Hematopoietic multipotent progenitor cell (in vitro differentiated cells): ENCODE results near the gene FAM110C. TPM values are rescaled to one million over a fixed set of nuclear protein-coding genes. Genes with fewer than 3 reads are reported as not detected.

Experiments used
- DNase-seq, 3 donors: peaks; one replicate each; pipeline ENCODE4 v3.0.0-alpha.2; 2011 to 2015; ENCODE audit warnings: low read depth in 2 of 3, low spot score in 2 of 3
- total RNA-seq: library from RNA; depleted of rRNA; stranded (reverse); fragments of >200 nt; gene quantifications from one replicate; pipeline ENCODE4 v1.2.3, GENCODE V29; 2012

Gene FAM110C
- total RNA-seq, 1 donor = under 0.01 TPM

DNA sequence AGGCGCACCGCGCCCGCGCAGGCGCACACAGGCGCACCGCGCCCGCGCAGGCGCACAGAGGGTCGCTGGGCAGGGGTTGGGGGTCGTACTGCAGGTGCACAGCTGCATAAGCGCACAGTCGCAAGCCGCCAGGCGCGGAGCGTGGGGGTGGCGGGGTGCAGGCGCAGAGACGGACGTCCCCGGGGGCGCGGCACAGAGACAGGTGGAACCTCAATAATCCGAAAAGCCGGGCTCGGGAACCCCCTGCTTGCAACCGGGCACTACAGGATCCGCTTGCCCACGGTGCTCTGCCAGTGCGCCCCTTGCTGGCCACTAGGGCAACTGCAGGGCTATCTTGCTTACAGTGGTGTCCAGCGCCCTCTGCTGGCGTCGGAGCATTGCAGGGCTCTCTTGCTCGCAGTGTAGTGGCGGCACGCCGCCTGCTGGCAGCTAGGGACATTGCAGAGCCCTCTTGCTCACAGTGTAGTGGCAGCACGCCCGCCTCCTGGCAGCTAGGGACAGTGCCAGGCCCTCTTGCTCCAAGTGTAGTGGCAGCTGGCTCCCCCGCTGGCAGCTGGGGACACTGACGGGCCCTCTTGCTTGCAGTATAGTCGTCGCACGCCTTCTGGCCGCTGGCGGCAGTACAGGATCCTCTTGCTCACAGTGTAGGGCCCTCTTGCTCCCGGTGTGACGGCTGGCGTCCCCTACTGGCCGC, 34.9 kb downstream of the FAM110C start:
- DNase-seq = peak; percentile 28 to 68 (median 63)

DNA sequence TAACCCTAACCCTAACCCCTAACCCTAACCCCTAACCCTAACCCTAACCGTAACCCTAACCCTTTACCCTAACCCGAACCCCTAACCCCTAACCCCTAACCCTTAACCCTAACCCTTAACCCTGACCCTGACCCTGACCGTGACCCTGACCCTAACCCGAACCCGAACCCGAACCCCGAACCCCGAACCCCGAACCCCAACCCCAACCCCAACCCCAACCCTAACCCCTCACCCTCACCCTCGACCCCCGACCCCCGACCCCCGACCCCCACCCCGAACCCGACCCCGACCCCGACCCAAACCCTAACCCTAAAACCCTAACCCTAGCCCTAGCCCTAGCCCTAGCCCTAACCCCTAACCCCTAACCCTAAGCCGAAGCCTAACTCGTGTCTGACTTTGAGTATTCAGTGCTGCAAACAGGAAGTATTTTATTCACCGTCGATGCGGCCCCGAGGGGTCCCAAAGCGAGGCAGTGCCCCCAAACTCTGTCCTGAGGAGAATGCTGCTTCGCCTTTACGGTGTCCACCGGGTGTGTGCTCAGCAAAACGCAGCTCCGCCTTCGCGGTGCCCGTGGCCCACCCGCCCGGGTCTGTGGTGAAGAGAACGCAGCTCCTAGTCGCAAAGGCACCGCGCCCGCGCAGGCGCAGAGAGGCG, 36.0 kb downstream of the FAM110C start:
- DNase-seq = peak in 1 of 3 donors; percentile 23

Other genes starting within 250 kb of the FAM110C start
- gene SH3YL1, start 217.5 kb upstream of the FAM110C start, total RNA-seq = 13.2 TPM
- 57.1 TPM for gene ACP1, start 218.4 kb upstream of the FAM110C start, total RNA-seq
- gene ALKAL2, start 241.6 kb upstream of the FAM110C start, total RNA-seq = not detected